ENCODE measurements around the gene DDX1. TPM values are rescaled to one million over a fixed set of nuclear protein-coding genes. Genes with fewer than 3 reads are reported as not detected.

Gene DDX1
- total and polyA plus RNA-seq, 9 of the 15 experiments (the other 6 are each of a cell fraction or from before 2014, with no cell fraction given) = 116 to 277 (median 232) TPM

DNA sequence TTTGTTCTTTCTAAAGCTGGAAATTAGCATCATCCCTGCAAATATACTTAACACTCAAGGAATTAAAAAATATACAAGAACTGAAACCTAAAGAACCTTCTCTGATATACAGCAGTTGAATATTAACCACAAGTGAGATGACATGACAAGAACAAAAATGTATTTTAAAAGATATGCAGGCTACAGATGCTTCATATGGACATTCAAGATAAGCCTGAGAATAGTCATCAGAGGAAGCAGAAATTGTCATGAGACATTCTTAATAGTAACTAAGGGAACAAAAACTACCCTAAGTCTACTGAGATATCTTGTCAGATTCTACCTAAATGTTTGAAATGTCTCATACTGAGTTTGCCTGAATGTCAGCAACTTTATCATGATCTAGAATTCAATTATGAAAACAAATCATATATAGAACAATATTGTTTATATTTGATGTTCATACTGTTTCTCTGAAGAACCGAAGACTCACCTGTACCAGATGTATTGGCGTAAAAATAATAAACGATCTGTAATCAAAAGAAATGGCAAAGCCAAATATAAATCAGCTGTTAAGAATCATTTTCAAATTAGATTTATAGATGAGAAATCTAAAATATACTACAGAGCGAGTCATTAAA lies 35.2 kb upstream of the DDX1 start (continued):
- TF ChIP-seq ZKSCAN8 (CRISPR knock-in tag; IDR thresholded peaks at IDR 0.05) = peak; percentile 77; the same call in 1 of the 2 replicates
- peak; percentile 94 for TF ChIP-seq SMARCE1 (IDR thresholded peaks at IDR 0.05)
- peak; percentile 86 for TF ChIP-seq C11orf30 (IDR thresholded peaks at IDR 0.05; ENCODE audit: low read depth)
- peak; percentile 70; the same call in 1 of the 2 replicates for TF ChIP-seq NCOA1 (IDR thresholded peaks at IDR 0.05; ENCODE audit: low read depth)
- 0 out of 2 replicates have a peak, but pooled peaks have one; percentile 1 for TF ChIP-seq TRIM28 (IDR thresholded peaks at IDR 0.05)
- TF ChIP-seq, protein P1, sequence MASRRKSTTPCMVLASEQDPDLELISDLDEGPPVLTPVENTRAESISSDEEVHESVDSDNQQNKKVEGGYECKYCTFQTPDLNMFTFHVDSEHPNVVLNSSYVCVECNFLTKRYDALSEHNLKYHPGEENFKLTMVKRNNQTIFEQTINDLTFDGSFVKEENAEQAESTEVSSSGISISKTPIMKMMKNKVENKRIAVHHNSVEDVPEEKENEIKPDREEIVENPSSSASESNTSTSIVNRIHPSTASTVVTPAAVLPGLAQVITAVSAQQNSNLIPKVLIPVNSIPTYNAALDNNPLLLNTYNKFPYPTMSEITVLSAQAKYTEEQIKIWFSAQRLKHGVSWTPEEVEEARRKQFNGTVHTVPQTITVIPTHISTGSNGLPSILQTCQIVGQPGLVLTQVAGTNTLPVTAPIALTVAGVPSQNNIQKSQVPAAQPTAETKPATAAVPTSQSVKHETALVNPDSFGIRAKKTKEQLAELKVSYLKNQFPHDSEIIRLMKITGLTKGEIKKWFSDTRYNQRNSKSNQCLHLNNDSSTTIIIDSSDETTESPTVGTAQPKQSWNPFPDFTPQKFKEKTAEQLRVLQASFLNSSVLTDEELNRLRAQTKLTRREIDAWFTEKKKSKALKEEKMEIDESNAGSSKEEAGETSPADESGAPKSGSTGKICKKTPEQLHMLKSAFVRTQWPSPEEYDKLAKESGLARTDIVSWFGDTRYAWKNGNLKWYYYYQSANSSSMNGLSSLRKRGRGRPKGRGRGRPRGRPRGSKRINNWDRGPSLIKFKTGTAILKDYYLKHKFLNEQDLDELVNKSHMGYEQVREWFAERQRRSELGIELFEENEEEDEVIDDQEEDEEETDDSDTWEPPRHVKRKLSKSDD (conservative IDR thresholded peaks at IDR 0.05; ENCODE audit: low read length) = no peak
- TF ChIP-seq CBX3 (IDR thresholded peaks at IDR 0.05; ENCODE audit: borderline replicate concordance in 1 of 2, low read length in 2 of 2) = no peak
- TF ChIP-seq HIVEP1 (CRISPR knock-in tag; IDR thresholded peaks at IDR 0.05) = no peak
- TF ChIP-seq TOE1 (IDR thresholded peaks at IDR 0.05; ENCODE audit: borderline replicate concordance) = peak; percentile 69; the same call in 1 of the 2 replicates
- TF ChIP-seq TOE1 (CRISPR knock-in tag; IDR thresholded peaks at IDR 0.05; ENCODE audit: borderline replicate concordance, low read depth) = no peak
- TF ChIP-seq BRCA1 (IDR thresholded peaks at IDR 0.05) = no peak
- no peak for TF ChIP-seq BRCA1 (CRISPR knock-in tag; IDR thresholded peaks at IDR 0.05)
- peak; percentile 52 for TF ChIP-seq CREM (IDR thresholded peaks at IDR 0.05; ENCODE audit: low read depth)
- 0 out of 2 replicates have a peak, but pooled peaks have one; percentile 12 for TF ChIP-seq RAD51 (IDR thresholded peaks at IDR 0.05; ENCODE audit: borderline replicate concordance, low read depth)
- peak; percentile 49 for TF ChIP-seq EP400 (IDR thresholded peaks at IDR 0.05)
- peak; percentile 81 for TF ChIP-seq NFIC (IDR thresholded peaks at IDR 0.05)
- peak; percentile 32; the same call in 1 of the 2 replicates for TF ChIP-seq BACH1 (tag; IDR thresholded peaks at IDR 0.05)
- TF ChIP-seq ARID1B (IDR thresholded peaks at IDR 0.05) = peak; percentile 98
- TF ChIP-seq ZEB2 (IDR thresholded peaks at IDR 0.05) = peak; percentile 12; the same call in 1 of the 2 replicates
- TF ChIP-seq PHB (CRISPR knock-in tag; IDR thresholded peaks at IDR 0.05) = no peak
- peak; percentile 74 for TF ChIP-seq ZNF316 (IDR thresholded peaks at IDR 0.05)
- TF ChIP-seq, protein P2, sequence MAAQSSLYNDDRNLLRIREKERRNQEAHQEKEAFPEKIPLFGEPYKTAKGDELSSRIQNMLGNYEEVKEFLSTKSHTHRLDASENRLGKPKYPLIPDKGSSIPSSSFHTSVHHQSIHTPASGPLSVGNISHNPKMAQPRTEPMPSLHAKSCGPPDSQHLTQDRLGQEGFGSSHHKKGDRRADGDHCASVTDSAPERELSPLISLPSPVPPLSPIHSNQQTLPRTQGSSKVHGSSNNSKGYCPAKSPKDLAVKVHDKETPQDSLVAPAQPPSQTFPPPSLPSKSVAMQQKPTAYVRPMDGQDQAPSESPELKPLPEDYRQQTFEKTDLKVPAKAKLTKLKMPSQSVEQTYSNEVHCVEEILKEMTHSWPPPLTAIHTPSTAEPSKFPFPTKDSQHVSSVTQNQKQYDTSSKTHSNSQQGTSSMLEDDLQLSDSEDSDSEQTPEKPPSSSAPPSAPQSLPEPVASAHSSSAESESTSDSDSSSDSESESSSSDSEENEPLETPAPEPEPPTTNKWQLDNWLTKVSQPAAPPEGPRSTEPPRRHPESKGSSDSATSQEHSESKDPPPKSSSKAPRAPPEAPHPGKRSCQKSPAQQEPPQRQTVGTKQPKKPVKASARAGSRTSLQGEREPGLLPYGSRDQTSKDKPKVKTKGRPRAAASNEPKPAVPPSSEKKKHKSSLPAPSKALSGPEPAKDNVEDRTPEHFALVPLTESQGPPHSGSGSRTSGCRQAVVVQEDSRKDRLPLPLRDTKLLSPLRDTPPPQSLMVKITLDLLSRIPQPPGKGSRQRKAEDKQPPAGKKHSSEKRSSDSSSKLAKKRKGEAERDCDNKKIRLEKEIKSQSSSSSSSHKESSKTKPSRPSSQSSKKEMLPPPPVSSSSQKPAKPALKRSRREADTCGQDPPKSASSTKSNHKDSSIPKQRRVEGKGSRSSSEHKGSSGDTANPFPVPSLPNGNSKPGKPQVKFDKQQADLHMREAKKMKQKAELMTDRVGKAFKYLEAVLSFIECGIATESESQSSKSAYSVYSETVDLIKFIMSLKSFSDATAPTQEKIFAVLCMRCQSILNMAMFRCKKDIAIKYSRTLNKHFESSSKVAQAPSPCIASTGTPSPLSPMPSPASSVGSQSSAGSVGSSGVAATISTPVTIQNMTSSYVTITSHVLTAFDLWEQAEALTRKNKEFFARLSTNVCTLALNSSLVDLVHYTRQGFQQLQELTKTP (IDR thresholded peaks at IDR 0.05; ENCODE audit: low read depth in 1 of 2, partially characterized antibody in 2 of 2) = peak in 1 of 2 experiments; percentile 70
- TF ChIP-seq GATA2 (CRISPR knock-in tag; IDR thresholded peaks at IDR 0.05) = peak; percentile 81
- TF ChIP-seq SMARCB1 (IDR thresholded peaks at IDR 0.05; ENCODE audit: insufficient read length, low read depth) = peak; percentile 43

Data from K562 (cell line).